OCI-LY7 (cell line): ENCODE results near the gene EVX2.

ENCODE experiments used
- EZH2phosphoT487 ChIP-seq: fragments of 200-600 bp; sonication (generic); IDR thresholded peaks from 2 replicates; pipeline ENCODE4 v1.6.1; 2018; ENCODE audit warnings: low read depth, borderline replicate concordance, mild to moderate bottlenecking, mixed run types, antibody characterized with exemption, low read length, moderate library complexity, mixed read lengths
- TF ChIP-seq, protein P1 (sequence below): fragments of 200-600 bp; sonication (generic); conservative IDR thresholded peaks from 2 replicates; pipeline ENCODE4 v1.5.1; 2014; ENCODE audit warnings: mild to moderate bottlenecking, antibody characterized with exemption, low read length, moderate library complexity, mixed read lengths

DNA sequence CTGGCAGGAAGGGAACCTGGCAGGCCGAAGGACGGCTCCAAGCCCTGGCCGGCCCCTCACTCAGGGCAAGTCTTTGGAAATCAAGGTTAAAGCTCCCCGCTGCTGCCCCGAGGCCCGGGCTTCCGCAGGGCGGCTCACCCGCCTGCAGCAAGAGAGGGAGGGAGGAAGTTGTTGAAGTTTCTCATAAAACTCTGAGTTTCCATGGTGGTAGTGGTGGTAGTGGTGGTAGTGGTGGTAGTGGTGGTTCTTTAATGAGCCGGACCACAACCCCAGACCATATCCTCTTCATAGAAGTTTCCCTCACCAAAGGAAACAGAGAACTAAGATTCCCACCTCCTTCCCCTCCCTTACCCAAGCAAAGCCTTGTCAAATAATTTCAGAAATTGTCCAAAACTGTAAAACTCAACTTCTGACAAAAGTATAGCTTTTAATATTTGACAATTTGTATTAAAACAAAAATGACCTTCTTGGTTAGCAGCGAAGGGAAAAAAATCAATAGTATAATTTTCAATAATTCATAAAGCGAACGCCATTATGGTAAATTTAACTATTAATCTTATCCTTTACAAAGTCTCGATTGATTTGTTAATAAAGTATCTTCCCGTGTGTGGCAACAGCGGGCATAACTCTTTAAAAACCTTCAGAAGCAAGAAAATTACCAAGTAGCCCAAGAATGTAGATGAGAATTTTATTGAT, 31.3 kb upstream of the EVX2 start:
- TF ChIP-seq, protein P1, sequence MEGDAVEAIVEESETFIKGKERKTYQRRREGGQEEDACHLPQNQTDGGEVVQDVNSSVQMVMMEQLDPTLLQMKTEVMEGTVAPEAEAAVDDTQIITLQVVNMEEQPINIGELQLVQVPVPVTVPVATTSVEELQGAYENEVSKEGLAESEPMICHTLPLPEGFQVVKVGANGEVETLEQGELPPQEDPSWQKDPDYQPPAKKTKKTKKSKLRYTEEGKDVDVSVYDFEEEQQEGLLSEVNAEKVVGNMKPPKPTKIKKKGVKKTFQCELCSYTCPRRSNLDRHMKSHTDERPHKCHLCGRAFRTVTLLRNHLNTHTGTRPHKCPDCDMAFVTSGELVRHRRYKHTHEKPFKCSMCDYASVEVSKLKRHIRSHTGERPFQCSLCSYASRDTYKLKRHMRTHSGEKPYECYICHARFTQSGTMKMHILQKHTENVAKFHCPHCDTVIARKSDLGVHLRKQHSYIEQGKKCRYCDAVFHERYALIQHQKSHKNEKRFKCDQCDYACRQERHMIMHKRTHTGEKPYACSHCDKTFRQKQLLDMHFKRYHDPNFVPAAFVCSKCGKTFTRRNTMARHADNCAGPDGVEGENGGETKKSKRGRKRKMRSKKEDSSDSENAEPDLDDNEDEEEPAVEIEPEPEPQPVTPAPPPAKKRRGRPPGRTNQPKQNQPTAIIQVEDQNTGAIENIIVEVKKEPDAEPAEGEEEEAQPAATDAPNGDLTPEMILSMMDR, result no peak
- no peak for TF ChIP-seq EZH2phosphoT487
